ENCODE results near the gene RPS2. TPM values are rescaled to one million over a fixed set of nuclear protein-coding genes. Genes with fewer than 3 reads are reported as not detected.

Gene RPS2
- total RNA-seq, 2 experiments from 2014 or later, result 5,572 to 5,598 TPM

DNA sequence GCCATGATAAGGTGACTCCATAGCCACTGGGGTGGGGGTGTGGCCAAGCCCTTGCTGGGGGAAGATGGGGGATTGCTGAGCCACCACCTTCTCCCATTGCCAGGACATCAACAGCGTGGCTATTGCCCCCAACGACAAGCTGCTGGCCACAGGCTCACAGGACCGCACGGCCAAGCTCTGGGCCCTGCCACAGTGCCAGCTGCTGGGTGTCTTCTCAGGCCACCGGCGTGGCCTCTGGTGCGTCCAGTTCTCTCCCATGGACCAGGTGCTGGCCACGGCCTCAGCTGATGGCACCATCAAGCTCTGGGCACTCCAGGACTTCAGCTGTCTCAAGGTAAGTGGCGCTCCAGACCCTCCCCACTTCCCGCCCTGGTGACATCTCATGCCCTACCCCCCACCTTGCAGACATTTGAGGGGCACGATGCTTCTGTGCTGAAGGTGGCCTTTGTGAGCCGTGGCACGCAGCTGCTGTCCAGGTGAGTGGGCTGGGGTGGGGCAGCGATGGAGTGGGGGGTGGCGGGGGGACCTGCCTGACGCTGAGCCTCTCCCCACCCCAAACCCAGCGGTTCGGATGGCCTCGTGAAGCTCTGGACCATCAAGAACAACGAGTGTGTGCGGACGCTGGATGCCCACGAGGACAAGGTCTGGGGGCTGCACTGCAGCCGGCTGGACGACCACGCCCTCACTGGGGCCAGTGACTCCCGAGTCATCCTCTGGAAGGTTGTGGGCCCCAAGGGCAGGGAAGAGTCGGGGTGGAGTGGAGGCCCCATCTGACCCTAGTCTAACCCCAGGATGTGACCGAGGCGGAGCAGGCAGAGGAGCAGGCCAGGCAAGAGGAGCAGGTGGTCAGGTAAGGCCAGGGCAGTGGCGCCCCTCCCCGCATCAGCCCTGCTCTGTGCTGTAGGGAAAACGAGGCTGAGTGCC is 12.6 kb upstream of the RPS2 start:
- DNase-seq (no peak), ATAC-seq (no peak)
- ChIA-PET CTCF (no interaction called here), POLR2A (interaction anchor here (1.1 to 29.2 kb wide), 3 partner anchors 10 to 19 kb away, joined by 3 to 505 read pairs (median 20); partner anchors contain the start of genes NDUFB10, RNF151, RPS2 and TBL3)
- peaks cover 20% of the 10 kb centered on the region for H3K4me1 Mint-ChIP-seq (ENCODE audit: low read depth)
- no peak overlapping the region for H3K4me3 Mint-ChIP-seq
- intact Hi-C loops (cut with micrococcal nuclease), result no loop called here
- TF ChIP-seq, protein P1, sequence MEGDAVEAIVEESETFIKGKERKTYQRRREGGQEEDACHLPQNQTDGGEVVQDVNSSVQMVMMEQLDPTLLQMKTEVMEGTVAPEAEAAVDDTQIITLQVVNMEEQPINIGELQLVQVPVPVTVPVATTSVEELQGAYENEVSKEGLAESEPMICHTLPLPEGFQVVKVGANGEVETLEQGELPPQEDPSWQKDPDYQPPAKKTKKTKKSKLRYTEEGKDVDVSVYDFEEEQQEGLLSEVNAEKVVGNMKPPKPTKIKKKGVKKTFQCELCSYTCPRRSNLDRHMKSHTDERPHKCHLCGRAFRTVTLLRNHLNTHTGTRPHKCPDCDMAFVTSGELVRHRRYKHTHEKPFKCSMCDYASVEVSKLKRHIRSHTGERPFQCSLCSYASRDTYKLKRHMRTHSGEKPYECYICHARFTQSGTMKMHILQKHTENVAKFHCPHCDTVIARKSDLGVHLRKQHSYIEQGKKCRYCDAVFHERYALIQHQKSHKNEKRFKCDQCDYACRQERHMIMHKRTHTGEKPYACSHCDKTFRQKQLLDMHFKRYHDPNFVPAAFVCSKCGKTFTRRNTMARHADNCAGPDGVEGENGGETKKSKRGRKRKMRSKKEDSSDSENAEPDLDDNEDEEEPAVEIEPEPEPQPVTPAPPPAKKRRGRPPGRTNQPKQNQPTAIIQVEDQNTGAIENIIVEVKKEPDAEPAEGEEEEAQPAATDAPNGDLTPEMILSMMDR (IDR thresholded peaks at IDR 0.05), result no peak
- peaks cover 19% of the 10 kb centered on the region for H3K27me3 Mint-ChIP-seq
- H3K36me3 Mint-ChIP-seq (ENCODE audit: low read depth), result peaks cover 39% of the 10 kb centered on the region
- no peaks in the 10 kb centered on the region for H3K9me3 Mint-ChIP-seq
- H3K27ac Mint-ChIP-seq, result no peak overlapping the region

DNA sequence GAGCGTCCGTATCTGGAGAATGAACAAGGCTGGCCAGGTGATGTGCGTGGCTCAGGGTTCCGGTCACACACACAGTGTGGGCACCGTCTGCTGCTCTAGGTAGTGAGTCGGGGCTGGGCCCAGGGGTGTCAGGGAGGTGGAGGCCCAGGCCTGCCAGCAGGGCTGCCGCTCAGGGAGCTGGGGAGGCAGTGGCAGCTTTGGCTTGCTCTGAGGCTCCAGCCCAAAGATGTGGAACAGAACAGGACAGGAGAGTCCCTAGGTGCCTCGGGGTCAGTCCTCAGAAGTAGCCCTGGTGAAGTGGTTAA is 11.5 kb upstream of the RPS2 start:
- TF ChIP-seq, protein P1 (IDR thresholded peaks at IDR 0.05), result no peak
- ATAC-seq (no peak), DNase-seq (no peak)
- POLR2A ChIA-PET, result interaction anchor here (0.8 to 29.2 kb wide), 5 partner anchors 8 to 179 kb away, joined by 3 to 505 read pairs (median 4); partner anchors contain the start of genes GFER, NDUFB10, RNF151 and RPS2
- Mint-ChIP-seq H3K4me3 (no peak overlapping the region), H3K27ac (no peak overlapping the region), H3K27me3 (peaks cover 10% of the 10 kb centered on the region), H3K4me1 (ENCODE audit: low read depth) (peaks cover 20% of the 10 kb centered on the region), H3K36me3 (ENCODE audit: low read depth) (peaks cover 46% of the 10 kb centered on the region), H3K9me3 (no peaks in the 10 kb centered on the region)
- intact Hi-C loops (cut with micrococcal nuclease), result no loop called here
- CTCF ChIA-PET, result no interaction called here

DNA sequence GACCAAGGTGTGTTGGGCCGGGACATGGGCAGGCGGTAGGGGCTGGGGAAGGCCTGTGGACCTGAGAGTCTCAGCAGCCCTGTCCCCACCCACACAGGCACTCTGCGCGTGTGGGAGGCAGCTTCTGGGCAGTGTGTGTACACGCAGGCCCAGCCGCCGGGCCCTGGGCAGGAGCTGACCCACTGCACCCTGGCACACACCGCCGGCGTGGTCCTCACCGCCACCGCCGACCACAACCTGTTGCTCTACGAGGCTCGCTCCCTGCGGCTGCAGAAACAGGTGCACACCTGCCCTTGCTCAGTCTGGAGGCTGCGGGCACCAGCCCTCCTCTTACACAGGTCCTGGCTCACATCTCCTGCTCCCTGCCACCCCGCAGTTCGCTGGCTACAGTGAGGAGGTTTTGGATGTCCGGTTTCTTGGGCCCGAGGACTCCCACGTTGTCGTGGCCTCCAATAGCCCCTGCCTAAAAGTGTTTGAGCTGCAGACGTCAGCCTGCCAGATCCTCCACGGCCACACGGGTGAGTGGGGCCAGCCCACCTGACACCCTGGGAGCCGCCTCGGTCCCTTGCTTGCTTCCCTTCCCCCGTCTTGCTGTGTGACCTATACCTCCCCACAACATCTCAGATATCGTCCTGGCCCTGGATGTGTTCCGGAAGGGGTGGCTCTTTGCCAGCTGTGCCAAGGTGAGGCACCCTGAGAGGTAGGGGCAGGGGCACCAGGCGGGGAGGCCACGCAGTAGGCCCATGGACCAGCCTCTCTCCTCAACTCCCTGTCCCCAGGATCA is 11.0 kb upstream of the RPS2 start:
- H3K27me3 Mint-ChIP-seq, result peaks cover 5% of the 10 kb centered on the region
- DNase-seq (no peak), ATAC-seq (no peak)
- TF ChIP-seq, protein P1 (IDR thresholded peaks at IDR 0.05), result no peak
- intact Hi-C loops (cut with micrococcal nuclease), result no loop called here
- peaks cover 46% of the 10 kb centered on the region for H3K36me3 Mint-ChIP-seq (ENCODE audit: low read depth)
- H3K4me1 Mint-ChIP-seq (ENCODE audit: low read depth), result peaks cover 21% of the 10 kb centered on the region
- no peaks in the 10 kb centered on the region for H3K9me3 Mint-ChIP-seq
- POLR2A ChIA-PET, result interaction anchor here (0.8 to 29.2 kb wide), 5 partner anchors 9 to 179 kb away, joined by 3 to 505 read pairs (median 4); partner anchors contain the start of genes GFER, NDUFB10, RNF151 and RPS2
- no peak overlapping the region for H3K27ac Mint-ChIP-seq
- CTCF ChIA-PET, result no interaction called here
- H3K4me3 Mint-ChIP-seq, result no peak overlapping the region

DNA sequence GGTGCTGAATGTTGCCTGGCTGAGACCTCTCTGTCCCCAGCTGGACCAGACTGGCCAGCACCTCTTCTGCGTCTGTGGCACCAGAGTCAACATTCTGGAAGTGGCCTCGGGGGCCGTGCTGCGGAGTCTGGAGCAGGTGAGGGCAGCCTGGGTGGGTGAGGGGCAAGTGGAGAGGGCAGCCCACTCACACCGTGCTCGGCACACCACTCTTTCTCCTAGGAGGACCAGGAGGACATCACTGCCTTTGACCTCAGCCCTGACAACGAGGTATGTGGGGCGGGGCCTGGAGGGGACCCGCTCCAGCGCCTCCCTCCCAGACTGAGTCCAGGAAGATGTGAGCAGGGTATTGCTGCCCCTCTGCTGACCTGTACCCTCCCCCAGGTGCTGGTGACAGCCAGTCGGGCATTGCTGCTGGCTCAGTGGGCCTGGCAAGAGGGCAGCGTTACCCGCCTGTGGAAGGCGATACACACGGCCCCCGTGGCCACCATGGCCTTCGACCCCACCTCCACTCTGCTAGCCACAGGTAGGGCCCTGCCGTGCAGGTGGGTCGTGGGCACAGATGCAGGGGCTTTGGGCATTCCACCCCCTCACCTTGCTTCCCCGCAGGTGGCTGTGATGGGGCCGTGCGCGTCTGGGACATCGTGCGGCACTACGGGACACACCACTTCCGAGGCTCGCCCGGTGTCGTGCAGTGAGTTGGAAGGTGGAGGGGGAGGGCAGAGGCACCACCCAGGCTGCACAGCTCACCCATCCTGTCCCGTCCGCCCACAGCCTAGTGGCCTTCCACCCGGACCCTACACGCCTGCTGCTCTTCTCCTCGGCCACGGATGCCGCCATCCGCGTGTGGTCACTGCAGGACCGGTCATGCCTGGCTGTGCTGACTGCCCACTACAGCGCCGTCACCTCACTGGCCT is 9.8 kb upstream of the RPS2 start:
- POLR2A ChIA-PET, result interaction anchor here (0.9 to 29.2 kb wide), 6 partner anchors 8 to 16 kb away, joined by 3 to 505 read pairs (median 6); partner anchors contain the start of genes NDUFB10, RNF151, RPS2 and TBL3
- Mint-ChIP-seq H3K27me3 (no peaks in the 10 kb centered on the region), H3K9me3 (no peaks in the 10 kb centered on the region), H3K27ac (no peak overlapping the region), H3K36me3 (ENCODE audit: low read depth) (peaks cover 45% of the 10 kb centered on the region), H3K4me3 (no peak overlapping the region), H3K4me1 (ENCODE audit: low read depth) (peaks cover 21% of the 10 kb centered on the region)
- TF ChIP-seq, protein P1 (IDR thresholded peaks at IDR 0.05), result no peak
- intact Hi-C loops (cut with micrococcal nuclease), result no loop called here
- no peak for DNase-seq
- ATAC-seq, result no peak
- CTCF ChIA-PET, result interaction anchor here (2.0 kb wide), 1 partner anchor 30 kb away, joined by 4 read pairs; no protein-coding TSS in a partner anchor

Measured in activated CD8-positive, alpha-beta T cell treated with anti-CD3 and anti-CD28 coated beads for 36 hours (primary cell).